H9 (cell line): ENCODE results near the gene OLR1. TPM values are rescaled to one million over a fixed set of nuclear protein-coding genes. Genes with fewer than 3 reads are reported as not detected.

ENCODE experiments used
- DNase-seq: peaks from one replicate; pipeline ENCODE4 v3.0.0-alpha.2; 2017
- H2AFZ ChIP-seq: one replicate; pipeline ENCODE4 v1.6.1; 2013; ENCODE audit warnings: mild to moderate bottlenecking, low read length, control low read depth, moderate library complexity
- H2AK5ac ChIP-seq: 2 replicates; pipeline ENCODE4 v1.6.1; 2013; ENCODE audit warnings: low read length, control low read depth, mixed read lengths; ENCODE audit not compliant: insufficient read length
- H2BK120ac ChIP-seq: one replicate; pipeline ENCODE4 v1.6.1; 2013; ENCODE audit warnings: low read depth, mild to moderate bottlenecking, low read length, control low read depth, inconsistent platforms; ENCODE audit not compliant: poor library complexity, severe bottlenecking
- H2BK12ac ChIP-seq: 2 replicates; pipeline ENCODE4 v1.6.1; 2013; ENCODE audit warnings: low read length, control low read depth, mixed read lengths, low read depth; ENCODE audit not compliant: insufficient read length
- H2BK15ac ChIP-seq: 2 replicates; pipeline ENCODE4 v1.6.1; 2013; ENCODE audit warnings: low read depth, low read length, control low read depth
- H2BK20ac ChIP-seq: one replicate; pipeline ENCODE4 v1.6.1; 2013; ENCODE audit warnings: low read depth, mild to moderate bottlenecking, low read length, control low read depth, inconsistent platforms; ENCODE audit not compliant: poor library complexity, severe bottlenecking
- H2BK5ac ChIP-seq: 2 replicates; pipeline ENCODE4 v1.6.1; 2013; ENCODE audit warnings: low read length, control low read depth, mixed read lengths; ENCODE audit not compliant: insufficient read length
- H3K14ac ChIP-seq: 2 replicates; pipeline ENCODE4 v1.6.1; 2013; ENCODE audit warnings: low read length, control low read depth; ENCODE audit not compliant: insufficient read depth
- H3K18ac ChIP-seq: 2 replicates; pipeline ENCODE4 v1.6.1; 2013; ENCODE audit warnings: low read depth, mild to moderate bottlenecking, mixed read lengths, low read length, control low read depth; ENCODE audit not compliant: insufficient read length
- H3K23ac ChIP-seq: 2 replicates; pipeline ENCODE4 v1.6.1; 2013; ENCODE audit warnings: low read length, control low read depth, mixed read lengths, low read depth; ENCODE audit not compliant: insufficient read length
- H3K23me2 ChIP-seq: 2 replicates; pipeline ENCODE4 v1.6.1; 2013; ENCODE audit warnings: low read depth, mild to moderate bottlenecking, mixed read lengths, low read length, control low read depth; ENCODE audit not compliant: insufficient read length, poor library complexity, severe bottlenecking
- H3K27ac ChIP-seq: 2 replicates; pipeline ENCODE4 v1.5.1; 2013; ENCODE audit warnings: low read length, control low read depth, mixed read lengths, low read depth; ENCODE audit not compliant: insufficient read length
- H3K27me3 ChIP-seq: 2 replicates; pipeline ENCODE4 v1.6.1; 2013; ENCODE audit warnings: low read length, control low read depth, inconsistent platforms; ENCODE audit not compliant: insufficient read depth
- H3K4ac ChIP-seq: 2 replicates; pipeline ENCODE4 v1.6.1; 2013; ENCODE audit warnings: low read depth, mild to moderate bottlenecking, control low read depth, inconsistent platforms, low read length, moderate library complexity
- H3K4me1 ChIP-seq: 2 replicates; pipeline ENCODE4 v1.6.1; 2013; ENCODE audit warnings: low read length, control low read depth, inconsistent platforms; ENCODE audit not compliant: insufficient read depth
- H3K4me2 ChIP-seq: 2 replicates; pipeline ENCODE4 v1.6.1; 2013; ENCODE audit warnings: low read length, control low read depth, mixed read lengths; ENCODE audit not compliant: insufficient read length, insufficient read depth
- H3K56ac ChIP-seq: 2 replicates; pipeline ENCODE4 v1.6.1; 2013; ENCODE audit warnings: low read depth, mild to moderate bottlenecking, mixed read lengths, low read length, control low read depth; ENCODE audit not compliant: insufficient read length
- H3K79me1 ChIP-seq: 2 replicates; pipeline ENCODE4 v1.6.1; 2013; ENCODE audit warnings: low read depth, mild to moderate bottlenecking, moderate library complexity, low read length, control low read depth, inconsistent platforms; ENCODE audit not compliant: insufficient read depth, poor library complexity, severe bottlenecking
- H3K79me2 ChIP-seq: 2 replicates; pipeline ENCODE4 v1.6.1; 2013; ENCODE audit warnings: low read length, control low read depth, inconsistent platforms; ENCODE audit not compliant: insufficient read depth
- H3K9ac ChIP-seq: 2 replicates; pipeline ENCODE4 v1.6.1; 2013; ENCODE audit warnings: low read length, control low read depth, mixed read lengths; ENCODE audit not compliant: insufficient read length; ENCODE audit errors: extremely low read depth
- H3K9me3 ChIP-seq: one replicate; pipeline ENCODE4 v1.6.1; 2013; ENCODE audit warnings: low read depth, low read length, inconsistent platforms; ENCODE audit not compliant: control insufficient read depth
- H3T11ph ChIP-seq: one replicate; pipeline ENCODE4 v1.6.1; 2013; ENCODE audit warnings: mild to moderate bottlenecking, low read length, control low read depth, inconsistent platforms
- H4K20me1 ChIP-seq: one replicate; pipeline ENCODE4 v1.6.1; 2013; ENCODE audit not compliant: control insufficient read depth, insufficient read length, insufficient read depth
- H4K5ac ChIP-seq: 2 replicates; pipeline ENCODE4 v1.6.1; 2013; ENCODE audit warnings: low read depth, mild to moderate bottlenecking, mixed read lengths, low read length, control low read depth; ENCODE audit not compliant: insufficient read length
- H4K8ac ChIP-seq: replicated peaks from 2 replicates; pipeline ENCODE4 v1.6.1; 2013; ENCODE audit warnings: low read length, control low read depth, mixed read lengths, low read depth; ENCODE audit not compliant: insufficient read length
- H4K91ac ChIP-seq: 2 replicates; pipeline ENCODE4 v1.6.1; 2013; ENCODE audit warnings: low read depth, mild to moderate bottlenecking, moderate library complexity, mixed read lengths, low read length, control low read depth; ENCODE audit not compliant: insufficient read length
- H3K27ac Mint-ChIP-seq, 3 experiments: 2 replicates in 2 of 3; 3 replicates in 1 of 3; pipeline ENCODE4 v1.8.0; 2020 to 2021; ENCODE audit warnings: mixed read lengths in 3 of 3, mild to moderate bottlenecking in 1 of 3, moderate library complexity in 1 of 3
- H3K27me3 Mint-ChIP-seq: 2 replicates; pipeline ENCODE4 v1.8.0; 2021; ENCODE audit warnings: low read depth, mild to moderate bottlenecking, moderate library complexity, mixed read lengths
- H3K36me3 Mint-ChIP-seq, 3 experiments: 2 replicates in 2 of 3; 3 replicates in 1 of 3; pipeline ENCODE4 v1.8.0; 2020 to 2021; ENCODE audit warnings: low read depth in 3 of 3, mixed read lengths in 3 of 3; ENCODE audit not compliant: insufficient read depth in 1 of 3
- H3K4me1 Mint-ChIP-seq, 2 experiments: 2 replicates each; pipeline ENCODE4 v1.8.0; 2020; ENCODE audit warnings: mixed read lengths in 2 of 2
- H3K4me3 Mint-ChIP-seq, 2 experiments: 2 replicates in 1 of 2; 3 replicates in 1 of 2; pipeline ENCODE4 v1.8.0; 2020 to 2021; ENCODE audit warnings: mild to moderate bottlenecking in 2 of 2, mixed read lengths in 2 of 2, moderate library complexity in 1 of 2
- H3K9me3 Mint-ChIP-seq, 2 experiments: 2 replicates in 1 of 2; 3 replicates in 1 of 2; pipeline ENCODE4 v1.8.0; 2020; ENCODE audit warnings: mild to moderate bottlenecking in 2 of 2, mixed read lengths in 2 of 2, moderate library complexity in 1 of 2
- CTCF ChIP-seq: fragments of 200-600 bp; sonication (generic); conservative IDR thresholded peaks from 3 replicates; pipeline ENCODE4 v1.8.0; 2021; ENCODE audit warnings: antibody characterized with exemption, mild to moderate bottlenecking
- WGBS: extraction: QIAGEN DNeasy Blood & Tissue Kit; methylation state at CpG from one replicate; pipeline ENCODE4 v1.1.7; 2013; ENCODE audit warnings: missing lambda C conversion rate, low lambda C conversion rate, mixed read lengths; ENCODE audit not compliant: insufficient read length; ENCODE audit errors: extremely low coverage; 5-methylcytosine and 5-hydroxymethylcytosine counted together
- total RNA-seq: library from RNA; stranded (reverse); gene quantifications from 2 replicates; pipeline ENCODE4 v1.2.1, GENCODE V29; 2021

The OLR1 gene
- total RNA-seq, 1 experiment from 2014 or later: not detected

GRCh38 chr12:10179776-10180181 is 7.8 kb upstream of the OLR1 start:
- Mint-ChIP-seq H3K4me1 (peaks cover 5 to 6% of the 10 kb centered on the region in 2 experiments), H3K9me3 (no peaks in the 10 kb centered on the region), H3K4me3 (no peak overlapping the region), H3K27me3 (no peaks in the 10 kb centered on the region), H3K36me3 (no peaks in the 10 kb centered on the region), H3K27ac (no peak overlapping the region)
- no CpG with 5 or more reads among the region's 5 CpGs for WGBS
- Histone ChIP-seq H3K56ac (no peak overlapping the region), H2AFZ (no peak overlapping the region), H4K8ac (no peak overlapping the region), H3K79me1 (no peaks in the 10 kb centered on the region), H3K9ac (no peak overlapping the region), H3K4me2 (no peak overlapping the region), H3K4me1 (no peaks in the 10 kb centered on the region), H3K4ac (no peak overlapping the region), H2BK5ac (no peak overlapping the region), H3K23me2 (no peaks in the 10 kb centered on the region), H2BK15ac (no peak overlapping the region), H2AK5ac (no peak overlapping the region), H3K27me3 (no peaks in the 10 kb centered on the region), H2BK12ac (no peak overlapping the region), H2BK120ac (no peak overlapping the region), H4K20me1 (no peaks in the 10 kb centered on the region), H3K14ac (no peak overlapping the region), H3K18ac (no peak overlapping the region), H4K91ac (no peak overlapping the region), H2BK20ac (no peak overlapping the region), H3K9me3 (no peaks in the 10 kb centered on the region), H3T11ph (no peak overlapping the region), H4K5ac (no peak overlapping the region), H3K23ac (no peak overlapping the region), H3K79me2 (no peaks in the 10 kb centered on the region), H3K27ac (no peak overlapping the region)
- no peak for TF ChIP-seq CTCF
- DNase-seq: no peak
